IPS-11a (cell line): ENCODE data around the gene GSTO2.

Experiments
- H3K4me3 ChIP-seq: one replicate; pipeline ENCODE4 v1.5.1; 2013; ENCODE audit warnings: low read depth, low read length, control low read depth

GSTO2 gene

DNA sequence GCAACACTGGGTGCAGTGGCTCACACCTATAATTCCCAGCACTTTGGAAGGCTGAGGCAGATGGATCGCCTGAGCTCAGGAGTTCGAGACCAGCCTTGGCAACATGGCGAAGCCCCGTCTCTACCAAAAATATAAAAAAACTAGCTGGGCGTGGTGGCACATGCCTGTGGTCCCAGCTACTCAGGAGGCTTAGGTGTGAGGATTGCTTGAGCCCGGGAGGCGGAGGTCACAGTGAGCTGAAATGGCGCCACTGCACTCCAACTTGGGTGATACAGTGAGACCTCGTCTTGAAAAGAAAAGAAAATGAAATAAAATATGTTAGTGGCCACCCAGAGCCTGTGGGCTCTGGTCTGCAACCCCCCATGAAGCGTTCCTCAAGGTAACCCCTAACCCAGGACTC, 55.9 kb downstream of the GSTO2 start:
- no peak overlapping the region for H3K4me3 ChIP-seq

DNA sequence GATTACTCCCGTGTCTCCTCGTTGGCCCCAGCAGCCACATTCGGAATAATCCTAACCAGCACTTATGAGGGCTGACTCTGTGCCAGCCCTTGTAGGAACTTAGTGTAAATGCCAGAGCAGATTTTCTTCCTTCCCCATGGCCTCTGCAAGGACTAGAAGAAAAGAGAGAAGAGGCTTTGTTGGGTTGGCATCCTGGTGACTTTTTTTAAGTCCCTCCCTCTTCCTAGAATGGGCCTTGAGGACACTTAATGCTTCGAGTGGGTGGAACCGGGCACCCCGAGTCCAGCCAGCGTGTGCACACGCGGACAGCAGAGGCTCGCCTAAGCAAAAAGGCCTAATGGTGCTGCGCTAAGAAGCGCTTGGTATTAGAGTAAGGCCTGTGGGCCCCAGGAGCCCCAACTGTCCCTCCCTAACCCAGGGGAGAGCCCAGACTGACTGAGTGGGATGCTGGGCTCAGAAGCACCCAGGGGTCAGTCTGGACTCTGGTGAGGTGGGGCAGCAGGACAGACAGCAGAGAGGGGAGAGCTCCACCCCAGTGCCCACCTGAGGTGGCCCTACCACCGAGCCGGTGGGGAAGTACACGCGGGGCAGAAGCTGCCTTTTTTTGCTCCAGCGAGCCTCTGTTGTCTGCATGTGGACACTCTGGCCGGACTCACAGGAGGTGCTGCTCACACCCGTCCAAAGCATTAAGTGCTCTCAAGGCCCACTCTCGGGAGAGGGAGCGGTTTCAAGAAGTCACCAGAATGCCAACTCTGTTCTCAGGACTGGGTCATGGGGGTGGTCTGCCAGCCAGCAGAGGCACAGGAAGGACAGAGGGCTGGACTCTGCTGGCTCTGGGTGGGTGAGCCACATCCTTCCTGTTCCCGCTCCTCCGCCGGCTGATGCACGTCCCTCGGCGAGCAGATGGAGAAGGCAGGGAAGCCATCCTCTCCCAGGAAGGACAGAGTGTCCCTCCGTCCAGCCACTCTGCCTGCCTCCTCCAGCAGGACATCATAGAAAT, 56.8 kb downstream of the GSTO2 start:
- no peak overlapping the region for H3K4me3 ChIP-seq

DNA sequence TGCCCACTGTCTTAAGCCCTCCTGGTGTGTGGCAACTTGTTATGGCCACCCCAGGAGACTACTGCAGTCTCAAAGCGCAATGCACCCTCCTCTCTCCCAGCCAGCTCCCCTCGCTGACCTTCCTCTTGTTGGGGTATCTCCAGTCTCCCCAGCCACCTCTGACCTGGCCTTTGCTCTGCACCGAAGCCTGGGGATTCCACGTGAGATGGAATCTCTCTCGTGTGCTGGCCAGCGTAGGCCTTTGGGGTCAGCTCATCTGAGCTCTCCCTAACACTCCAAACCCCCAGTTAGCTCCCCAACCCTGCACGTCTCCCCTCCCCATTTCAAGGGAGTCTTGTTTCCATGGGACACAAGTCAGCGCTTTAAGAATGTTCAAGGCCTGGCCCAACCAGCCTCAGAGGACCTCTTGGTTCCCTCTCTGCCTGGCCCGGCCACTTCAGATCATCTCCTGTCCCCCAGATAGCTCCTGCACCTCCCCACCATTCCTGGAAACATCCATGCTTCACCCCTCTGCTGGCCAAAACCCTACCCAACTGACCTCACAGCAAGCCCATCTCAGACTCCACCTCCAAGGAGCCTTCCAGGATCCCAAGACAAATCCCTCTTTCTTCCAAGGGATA, 58.1 kb downstream of the GSTO2 start:
- H3K4me3 ChIP-seq: no peak overlapping the region

DNA sequence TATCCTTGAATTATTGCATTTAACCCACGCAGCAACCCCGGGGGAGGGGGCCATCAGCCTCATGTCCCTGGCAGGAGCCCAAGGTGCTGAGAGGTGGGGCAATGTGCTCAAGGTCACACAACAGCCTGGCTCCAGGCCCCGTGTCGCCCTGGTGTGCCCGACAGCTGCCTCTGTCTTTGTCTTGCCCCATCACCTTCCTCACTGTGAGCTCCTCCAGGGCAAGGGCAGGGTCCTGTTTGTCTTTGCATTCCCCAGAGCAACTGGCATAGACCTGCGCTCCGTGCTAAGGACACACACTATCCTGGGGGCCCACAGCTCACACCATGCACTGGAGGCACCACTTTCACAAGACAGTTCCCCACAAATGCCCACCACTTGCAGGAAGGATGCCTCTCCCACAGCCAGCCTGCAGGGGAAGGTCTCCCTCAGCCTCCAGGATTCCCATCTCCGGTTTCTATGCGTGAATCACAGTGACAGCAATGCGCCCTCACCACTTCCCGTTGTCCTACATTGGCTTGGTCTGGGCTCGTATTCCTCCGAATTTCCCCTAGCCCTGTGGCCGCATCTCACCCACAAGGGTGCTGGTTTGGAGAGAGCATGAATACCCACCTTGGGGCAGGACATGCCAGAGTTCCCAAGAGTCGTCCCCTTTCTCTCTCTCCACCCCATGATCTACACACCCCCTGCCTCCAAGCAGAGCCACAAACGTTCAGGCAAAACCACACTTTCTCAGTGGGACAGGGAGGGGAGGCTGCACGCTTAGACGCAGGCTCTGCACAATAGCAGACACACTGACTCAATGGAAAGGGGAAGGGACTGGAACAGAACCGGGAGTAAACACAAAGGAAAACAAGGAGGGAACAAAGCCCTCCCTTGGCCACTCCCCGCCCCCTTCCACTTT, 59.0 kb downstream of the GSTO2 start:
- no peak overlapping the region for H3K4me3 ChIP-seq

DNA sequence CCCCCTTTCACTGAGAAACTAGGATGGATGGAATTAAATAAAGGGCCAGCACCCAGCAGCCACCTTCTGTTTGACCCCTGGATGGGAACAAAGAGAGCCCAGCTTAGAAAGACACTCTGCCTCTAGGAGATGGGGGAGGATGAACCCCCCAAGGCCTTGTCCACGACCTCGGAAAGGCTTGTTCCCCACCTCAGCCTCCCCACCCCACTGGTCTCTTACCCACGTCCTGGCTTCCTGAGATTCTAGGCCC, 59.6 kb downstream of the GSTO2 start:
- no peak overlapping the region for H3K4me3 ChIP-seq

DNA sequence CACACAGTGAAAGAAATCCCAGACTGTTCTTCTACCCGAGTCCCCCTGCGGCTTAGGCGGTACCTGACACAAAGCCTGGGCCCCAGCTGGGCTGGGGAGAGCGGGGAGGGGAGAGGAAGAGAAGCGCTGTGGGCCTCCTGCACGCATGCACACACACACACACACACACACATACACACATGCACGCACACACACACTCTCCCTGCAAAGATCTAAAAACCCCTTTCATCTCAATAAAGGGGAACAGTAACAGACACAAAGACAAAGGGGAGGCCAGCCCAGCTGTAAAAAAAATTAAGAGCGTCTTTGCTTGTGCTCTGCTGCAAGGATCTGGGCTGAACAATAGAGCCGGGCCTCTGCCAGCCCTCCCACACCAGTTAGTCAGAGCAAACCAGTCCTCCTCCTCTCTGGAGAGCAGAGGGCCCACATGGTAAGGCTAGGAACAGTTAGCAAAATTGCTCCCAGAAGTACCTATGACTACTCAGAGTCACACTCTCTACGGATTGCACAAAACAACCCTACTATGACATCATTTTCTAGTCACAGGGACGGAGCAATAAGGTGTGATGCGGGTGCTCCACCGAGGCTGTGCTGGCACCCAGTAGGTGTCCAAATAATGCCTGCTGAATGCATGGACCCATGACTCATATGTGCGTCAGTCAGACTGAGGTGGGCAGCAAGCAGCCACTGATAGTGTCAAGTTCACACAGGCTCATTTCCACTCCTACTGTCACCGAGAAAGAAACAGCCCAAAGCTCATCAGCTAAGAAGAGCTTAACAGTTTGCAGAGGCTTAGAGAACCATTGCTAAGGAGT, 60.1 kb downstream of the GSTO2 start:
- H3K4me3 ChIP-seq: no peak overlapping the region

DNA sequence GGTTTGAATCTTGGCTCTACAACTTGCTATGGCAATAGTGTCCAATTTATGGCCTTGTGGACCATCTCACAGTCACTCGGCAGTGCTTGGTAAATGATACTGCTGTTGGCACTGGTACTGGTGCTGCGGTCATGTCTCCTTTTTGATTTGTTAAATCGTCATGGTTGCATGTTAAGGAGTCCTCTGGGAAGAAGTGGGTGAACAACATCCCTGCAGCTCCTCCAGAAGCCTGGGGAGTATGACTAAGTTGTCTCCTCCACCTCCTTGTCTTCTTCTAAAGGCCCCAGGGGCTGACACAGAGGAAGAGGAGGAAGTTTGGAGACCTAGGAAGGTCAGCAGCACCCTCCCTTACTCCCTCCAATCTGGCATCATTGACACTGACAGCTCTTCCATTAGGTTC, 60.8 kb downstream of the GSTO2 start:
- no peak overlapping the region for H3K4me3 ChIP-seq

DNA sequence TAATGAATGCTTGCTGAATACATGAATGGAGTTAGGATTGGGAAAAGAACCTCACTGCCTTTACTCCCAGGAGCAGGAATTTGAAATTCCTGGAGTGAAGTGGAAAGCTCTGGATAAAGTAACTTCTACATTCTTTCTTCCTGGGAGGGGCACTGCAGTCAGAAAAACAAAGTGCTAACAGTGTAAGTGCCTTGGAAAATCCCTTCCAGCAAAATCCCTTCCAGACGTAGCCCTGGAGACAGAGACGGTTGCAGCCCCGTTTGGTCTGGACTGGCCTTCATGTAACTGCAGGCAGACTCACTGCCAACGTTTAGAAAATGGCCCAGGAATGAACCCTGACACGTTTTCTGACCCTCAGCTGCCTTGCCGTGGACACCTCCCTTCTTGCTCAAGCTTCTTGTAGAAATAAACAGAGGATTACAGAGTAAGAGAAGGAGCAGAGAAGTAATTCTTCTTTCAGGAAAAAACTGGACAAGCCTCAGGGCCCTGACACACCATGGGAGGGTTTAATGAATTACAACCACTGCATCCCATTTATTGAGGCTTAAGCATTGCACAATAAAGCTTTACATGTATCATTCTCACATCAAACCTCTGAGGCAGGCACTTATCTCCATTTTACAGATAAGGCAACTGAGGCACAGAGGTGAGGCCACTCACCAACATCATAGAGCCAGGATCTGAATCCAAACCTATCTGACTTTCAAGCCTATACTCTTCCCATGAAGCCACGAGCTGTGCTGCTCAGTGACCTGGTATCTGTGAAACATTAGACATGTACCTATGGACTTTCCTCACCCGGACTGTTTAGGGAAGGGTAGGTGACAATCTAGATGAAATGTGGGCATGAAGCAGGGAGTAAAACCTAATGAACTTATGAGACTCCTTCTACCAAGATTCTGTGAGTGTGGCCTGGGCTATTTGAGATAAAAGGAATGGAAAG, 61.5 kb downstream of the GSTO2 start:
- no peak overlapping the region for H3K4me3 ChIP-seq

DNA sequence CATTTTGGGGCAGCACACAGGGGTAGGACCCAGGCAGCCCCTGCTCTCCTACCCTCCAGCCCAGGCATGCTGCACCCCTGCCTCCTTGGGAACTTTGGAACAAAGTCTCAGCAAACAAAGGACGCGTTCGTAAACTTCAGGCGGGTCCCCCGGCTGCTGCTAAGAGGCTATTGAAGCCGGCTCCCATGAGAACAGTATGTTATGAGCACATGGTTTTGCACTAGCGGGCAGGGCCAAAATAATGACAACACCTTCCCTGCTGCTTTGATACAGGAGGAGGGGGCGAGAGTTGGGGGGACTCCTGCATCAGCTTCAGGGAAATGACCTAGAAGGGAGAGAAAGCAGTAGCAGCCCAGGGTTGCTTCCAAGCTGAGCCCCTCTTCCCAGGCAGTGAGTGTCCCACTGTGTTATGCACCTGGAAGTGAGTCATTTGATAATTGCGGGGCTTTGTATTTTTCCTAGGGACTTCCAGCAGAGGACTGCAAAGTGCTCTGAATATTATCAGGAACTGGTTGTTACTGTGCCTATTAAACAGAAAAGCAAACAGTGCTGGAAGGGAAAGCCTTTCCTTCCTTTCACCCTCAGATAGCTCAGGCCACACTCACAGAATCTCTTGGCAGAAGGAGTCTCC, 62.3 kb downstream of the GSTO2 start:
- H3K4me3 ChIP-seq: no peak overlapping the region

DNA sequence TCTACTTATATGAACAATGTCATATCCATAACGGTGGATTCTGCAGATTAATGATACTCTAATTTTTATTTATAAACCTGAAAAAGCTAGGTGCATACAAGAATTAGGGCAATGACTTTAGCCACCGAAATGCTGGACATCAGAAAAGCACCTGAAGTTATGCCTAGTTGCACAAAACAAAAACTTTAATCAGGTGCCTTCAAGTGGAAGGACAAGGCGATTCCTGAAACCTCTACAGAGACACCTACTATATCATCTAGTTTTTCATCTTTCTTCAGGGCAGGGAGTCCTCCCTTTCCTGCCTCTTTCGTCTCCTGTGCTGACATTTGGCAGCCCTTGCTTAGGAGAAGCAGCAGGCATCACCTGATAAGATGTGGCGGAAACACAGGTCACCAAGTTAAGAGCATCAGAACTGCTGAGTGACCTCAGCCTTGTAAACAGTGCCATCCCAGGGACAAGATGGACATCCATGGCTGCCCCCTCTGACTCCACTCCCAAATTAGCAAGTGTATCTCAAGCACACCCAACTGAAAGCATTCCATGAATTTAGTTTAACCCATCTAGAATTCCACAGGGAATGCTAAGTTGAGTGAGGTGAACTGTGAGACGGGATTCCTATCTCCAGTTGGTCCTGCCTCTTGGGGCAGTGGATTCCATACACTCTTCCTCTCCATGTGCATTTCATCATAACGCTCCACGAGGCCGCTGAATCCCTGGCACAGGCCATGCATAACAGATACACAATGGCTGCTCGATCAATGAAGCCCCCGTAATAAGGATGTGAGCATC, 63.5 kb downstream of the GSTO2 start:
- no peak overlapping the region for H3K4me3 ChIP-seq

DNA sequence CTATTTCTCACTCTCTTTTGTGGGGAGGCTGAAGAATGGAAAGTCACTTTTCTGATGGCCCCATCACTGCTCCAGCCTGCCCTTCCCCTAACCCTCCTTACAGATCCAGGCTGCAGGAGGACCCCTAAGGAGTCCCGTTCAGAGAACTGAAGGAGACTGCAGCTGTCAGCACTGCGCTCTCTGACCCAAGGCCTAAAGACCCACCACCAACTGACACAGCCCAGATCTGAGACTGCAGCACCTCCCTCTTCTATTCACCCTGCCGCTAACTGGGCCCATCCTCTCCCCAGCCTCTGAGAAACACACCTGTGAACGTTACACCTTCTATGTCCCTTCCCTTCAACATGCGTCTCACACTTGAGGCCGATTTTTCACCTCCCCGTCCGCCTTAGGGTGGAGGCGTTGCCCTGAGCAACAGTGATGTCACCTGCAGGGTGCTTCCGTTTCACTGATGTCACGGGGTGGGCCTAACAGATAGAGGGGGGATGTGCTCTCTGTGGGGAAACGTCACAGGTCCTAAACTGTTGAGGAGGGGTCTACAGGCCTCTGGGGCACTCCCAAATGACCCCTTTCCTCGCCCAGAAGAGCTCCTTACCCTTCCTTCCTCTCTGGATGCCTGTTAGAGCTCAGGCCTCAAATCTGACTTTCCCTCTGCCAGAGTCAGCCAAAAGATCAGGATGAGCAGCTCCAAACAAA, 64.2 kb downstream of the GSTO2 start:
- H3K4me3 ChIP-seq: no peak overlapping the region

DNA sequence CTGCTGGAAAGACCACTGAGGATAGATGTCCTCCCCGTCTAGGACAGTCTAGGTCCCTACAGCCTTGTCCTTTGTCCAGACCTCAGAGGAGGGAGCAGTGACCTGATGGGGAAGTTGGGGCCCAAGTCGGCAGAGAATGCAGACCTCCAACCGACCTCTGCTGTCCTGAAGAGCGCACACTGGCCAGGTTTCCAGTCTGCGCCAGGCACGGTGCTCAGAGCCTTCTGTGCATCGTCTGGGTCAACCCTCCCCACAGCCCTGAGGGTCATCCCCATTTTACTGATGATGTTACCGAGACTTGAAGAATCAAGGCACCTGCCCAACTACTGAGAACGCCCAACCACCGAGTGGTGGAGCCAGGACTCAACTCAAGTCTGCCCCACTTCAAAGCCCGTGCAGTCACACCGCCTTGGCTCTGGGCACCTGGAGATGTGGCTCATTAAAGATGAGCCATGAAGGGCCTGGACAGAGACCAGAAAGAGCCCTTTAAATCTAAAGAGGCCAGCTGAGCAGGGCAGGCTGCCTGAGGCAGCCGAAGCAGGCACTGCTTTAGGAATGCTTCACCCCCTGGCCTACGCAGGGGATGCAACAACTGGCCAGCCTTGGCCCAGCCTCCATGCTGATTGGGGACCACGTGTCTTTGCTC, 64.9 kb downstream of the GSTO2 start:
- H3K4me3 ChIP-seq: no peak overlapping the region

DNA sequence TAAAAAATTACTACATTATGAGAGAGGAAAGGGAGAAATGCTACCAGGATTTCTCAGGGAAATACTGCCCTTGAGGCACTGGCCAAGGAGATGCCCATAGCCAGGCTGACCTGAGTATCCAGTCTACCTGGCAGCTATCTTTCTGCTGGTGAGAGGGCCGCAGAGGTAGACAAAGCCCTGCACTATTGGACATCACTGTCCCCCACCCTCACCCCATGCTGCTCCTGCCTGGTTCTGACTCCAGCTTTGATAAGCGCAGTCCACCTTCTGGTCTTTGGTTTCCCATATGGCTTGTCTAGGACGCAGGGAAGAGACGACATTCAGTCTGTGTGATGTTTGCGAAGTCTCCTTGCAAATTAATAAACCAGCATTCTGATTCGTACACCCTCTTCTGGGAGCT, 65.6 kb downstream of the GSTO2 start:
- H3K4me3 ChIP-seq: no peak overlapping the region

DNA sequence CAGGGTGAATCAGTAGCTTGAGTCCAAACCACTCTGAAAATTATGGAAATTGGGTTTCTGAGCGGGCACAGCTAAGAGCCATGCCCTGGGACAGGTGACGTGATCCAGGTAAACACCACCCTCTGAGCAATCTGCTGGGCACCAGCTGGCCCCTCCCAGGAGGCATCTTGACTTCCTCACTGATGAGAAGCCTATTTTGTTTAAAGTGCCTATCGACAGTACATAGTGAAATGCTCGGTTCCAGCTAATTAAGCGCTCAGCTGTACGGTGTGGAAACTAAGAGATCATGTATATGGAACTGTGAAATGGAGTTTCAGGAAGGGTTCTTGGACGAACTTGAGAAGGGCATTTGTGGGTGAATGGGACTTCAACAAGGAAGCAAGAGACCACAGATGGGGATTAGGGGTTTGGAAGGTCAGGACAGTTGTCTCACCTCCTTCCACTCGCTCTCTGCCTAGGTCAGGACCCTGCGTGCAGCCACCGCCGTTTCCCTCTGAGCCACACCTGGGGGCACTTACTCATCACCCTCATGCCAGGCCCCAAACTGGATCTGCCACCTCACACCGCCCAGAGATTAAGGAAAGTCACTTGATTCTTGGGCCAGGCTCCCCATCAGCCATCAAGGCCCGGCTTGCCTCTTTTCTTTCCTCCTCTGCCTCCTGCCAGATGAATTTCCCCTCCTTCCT, 66.1 kb downstream of the GSTO2 start:
- H3K4me3 ChIP-seq: no peak overlapping the region

DNA sequence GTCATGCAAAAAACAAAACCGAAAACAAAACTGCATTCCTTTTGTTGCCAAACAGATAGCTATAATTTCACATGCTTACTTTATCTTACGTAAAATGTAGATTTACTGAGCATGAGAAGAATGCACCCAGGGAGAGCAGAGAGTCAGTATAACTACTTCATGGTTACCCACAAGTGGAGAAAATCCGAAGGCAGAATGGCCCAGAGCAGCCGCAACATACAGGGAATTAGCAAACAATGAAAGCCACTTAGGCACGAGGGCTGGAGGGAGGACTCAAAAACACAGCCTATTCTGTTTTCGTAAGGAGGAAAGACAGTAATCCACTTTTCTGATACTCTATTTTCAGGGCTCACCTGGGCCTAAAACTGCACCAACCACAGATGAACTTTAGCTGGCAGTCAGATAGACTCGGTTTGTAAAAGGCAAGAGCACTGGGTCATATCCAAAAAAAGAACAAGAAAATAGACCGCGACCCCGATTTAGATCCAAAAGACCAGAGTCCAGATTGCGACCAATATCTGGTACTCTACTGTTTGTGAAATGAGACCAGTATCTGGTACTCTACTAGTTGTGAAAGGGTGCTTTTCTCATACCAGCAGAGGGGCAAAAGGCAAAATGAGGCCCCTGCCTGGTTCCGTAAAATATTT, 68.0 kb downstream of the GSTO2 start:
- peak overlapping the region; percentile 72 for H3K4me3 ChIP-seq

DNA sequence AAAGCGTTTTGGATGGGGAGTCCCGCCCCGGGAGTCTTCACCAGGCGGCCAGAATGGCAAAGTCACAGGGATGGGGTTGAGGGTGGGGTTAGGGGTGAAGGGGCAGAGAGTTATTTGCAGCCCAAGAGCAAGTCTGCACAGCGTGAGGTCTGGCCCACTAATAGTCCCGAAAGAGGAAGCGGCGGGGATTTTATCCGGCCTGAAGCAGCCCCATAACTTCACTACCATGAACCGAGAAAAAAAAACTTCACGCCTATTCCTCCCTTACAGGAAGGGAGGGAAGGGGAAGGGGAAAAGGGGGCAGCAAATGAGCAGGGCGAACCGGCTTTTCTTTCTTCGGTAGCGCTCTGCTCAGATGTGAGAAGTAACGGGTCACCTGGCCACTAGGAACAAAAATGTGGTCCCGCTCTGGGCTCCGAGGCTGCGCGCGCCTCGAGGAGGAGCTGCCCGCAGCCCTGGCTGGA, 68.6 kb downstream of the GSTO2 start:
- peak overlapping the region; percentile 72 for H3K4me3 ChIP-seq
